HG03571 (cell line): ENCODE measurements around the gene SLCO2A1.

Experiments used
- ATAC-seq: cut with Tn5 transposase; IDR thresholded peaks from one replicate; pipeline ENCODE4 v1.9.1; 2021; ENCODE audit not compliant: unreplicated experiment

Gene SLCO2A1

DNA sequence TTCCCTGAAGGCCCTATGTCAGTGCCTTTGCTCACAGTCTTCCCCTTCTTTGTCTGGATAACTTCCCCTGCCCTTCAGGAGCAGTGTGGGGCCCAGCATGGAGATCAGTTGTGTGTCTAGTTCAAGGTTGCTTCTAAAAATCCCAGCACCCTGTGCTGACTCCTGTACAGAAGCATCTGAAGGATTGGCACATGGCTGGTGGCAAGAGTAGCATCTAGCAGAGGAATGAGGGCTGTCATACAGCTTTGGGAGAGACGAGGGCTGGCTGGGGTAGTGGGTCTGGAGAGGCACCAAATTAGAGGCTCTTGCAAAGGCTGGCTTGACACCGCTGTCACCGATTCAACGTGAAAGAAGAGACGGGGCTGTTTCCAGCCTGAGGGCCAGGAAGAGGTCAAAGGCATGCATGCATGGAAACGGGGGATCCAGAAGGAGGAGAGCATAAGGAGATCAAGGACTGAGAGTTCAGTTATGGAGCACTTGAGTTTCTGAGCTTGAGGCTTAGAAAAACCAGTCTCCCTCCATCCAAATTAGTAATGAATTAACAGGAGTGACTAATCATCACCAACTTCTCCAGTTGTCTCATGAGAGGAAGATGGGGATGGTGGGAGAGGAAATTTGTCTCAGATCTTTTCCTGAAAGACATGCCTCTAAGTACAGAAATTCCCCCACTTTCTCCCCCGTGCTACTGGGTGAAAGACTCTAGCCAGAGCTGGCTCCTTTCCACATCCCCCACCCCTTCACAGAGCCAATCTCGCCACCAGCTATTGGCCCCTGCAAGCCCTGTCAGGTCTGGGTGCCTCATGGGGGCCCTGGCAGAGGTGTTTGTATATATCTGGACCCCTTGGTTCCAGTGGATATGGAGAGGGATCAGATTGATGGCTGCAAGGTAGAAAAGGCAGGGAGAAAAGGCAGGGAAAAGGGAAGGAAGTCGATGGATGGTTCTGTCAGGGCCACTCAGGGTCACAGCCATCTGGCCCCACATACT is 45.9 kb downstream of the SLCO2A1 start:
- ATAC-seq, result no peak

DNA sequence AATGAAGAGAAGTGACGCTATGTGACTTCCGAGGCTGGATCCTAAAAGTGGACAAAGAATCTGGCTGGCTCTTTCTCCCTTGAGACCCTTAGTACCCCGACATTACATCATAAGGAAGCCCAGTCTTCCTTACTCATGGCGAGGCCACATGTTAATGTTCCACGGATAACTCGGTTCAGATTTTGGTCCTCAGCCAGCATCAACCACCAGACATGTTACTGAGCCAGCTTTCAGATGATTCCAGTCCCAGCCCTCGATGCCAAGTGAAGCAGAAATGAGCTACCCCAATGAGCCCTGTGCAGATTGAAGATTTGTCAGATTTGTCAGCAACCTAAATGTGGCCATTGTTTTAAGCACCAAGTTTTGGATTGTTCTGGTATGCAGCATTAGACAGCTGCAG is 46.6 kb downstream of the SLCO2A1 start:
- no peak for ATAC-seq

DNA sequence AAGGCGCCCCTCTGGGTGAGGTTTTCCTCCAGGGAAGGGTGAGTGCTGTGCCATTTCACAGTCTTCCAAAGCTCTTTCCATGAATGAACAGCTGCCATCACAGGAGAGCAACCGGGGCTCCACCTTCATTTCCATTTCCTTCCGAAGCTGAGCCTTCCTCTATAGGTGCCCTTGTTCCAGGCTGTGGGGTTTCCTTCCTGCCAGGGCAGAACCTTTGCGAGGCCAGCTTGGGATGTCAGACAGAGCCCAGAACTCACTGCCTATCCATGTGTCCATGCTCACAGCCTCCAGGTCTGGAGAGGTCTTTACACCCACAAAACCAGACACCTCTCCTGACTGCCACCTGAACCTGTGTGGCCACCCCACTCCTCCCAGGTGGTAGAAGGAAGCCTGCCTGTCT is 49.2 kb downstream of the SLCO2A1 start:
- no peak for ATAC-seq

DNA sequence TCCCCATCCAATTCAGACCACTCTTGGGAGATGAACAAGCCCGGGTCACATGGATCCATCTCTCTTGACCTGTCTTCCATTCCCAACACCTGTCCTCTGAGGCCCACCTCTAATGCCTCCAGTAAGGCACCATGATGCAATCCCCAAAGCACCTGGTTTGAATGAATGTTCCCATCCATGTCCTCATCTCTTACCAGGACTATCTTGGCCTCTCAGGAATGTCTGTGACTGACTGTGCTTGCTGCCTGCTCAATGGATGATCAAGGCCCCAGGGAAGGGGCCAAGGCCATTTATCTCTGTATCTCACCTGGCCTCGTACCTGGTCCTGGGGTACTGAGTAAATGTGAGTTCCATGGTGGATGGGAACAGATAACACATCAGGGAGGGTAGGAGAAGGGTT is 49.7 kb downstream of the SLCO2A1 start:
- ATAC-seq, result no peak

DNA sequence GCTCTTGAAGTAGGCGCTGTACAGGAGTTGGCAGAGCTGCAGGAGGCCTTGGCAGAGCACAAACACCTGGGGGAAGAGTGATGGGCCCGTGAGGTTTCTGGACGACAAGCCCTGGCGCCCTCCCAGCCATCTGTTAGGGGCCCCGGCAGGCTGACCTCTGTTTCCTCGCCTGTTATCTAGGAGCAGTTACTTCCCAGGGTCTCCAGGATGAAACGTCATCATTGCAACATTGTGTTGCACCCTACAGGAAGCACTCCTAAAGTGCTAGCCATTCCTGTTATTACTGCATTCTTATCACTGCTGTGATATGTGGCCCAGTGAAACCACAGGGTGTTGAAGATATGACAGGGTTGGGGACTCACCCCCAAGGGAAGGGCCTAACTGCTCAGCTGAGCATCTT is 50.2 kb downstream of the SLCO2A1 start:
- no peak for ATAC-seq

DNA sequence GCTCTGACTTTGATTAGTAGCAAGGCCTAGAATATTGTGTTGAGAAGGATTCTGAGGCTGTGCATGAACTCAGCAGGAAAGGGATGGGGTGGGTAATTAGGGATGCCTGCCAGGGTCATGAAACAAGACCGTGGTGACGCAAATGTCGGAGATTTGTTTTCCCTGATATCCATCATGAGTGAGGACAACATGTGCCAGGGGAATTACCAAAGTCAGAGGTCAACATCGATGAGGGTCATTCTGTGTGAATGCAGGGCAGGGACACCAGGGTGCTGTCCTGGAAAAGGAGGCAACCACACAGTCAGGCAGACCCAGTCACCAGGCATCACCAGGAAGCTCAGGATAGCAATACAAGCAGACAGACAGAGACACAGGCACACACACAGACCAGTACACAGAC is 52.2 kb downstream of the SLCO2A1 start:
- ATAC-seq, result no peak

DNA sequence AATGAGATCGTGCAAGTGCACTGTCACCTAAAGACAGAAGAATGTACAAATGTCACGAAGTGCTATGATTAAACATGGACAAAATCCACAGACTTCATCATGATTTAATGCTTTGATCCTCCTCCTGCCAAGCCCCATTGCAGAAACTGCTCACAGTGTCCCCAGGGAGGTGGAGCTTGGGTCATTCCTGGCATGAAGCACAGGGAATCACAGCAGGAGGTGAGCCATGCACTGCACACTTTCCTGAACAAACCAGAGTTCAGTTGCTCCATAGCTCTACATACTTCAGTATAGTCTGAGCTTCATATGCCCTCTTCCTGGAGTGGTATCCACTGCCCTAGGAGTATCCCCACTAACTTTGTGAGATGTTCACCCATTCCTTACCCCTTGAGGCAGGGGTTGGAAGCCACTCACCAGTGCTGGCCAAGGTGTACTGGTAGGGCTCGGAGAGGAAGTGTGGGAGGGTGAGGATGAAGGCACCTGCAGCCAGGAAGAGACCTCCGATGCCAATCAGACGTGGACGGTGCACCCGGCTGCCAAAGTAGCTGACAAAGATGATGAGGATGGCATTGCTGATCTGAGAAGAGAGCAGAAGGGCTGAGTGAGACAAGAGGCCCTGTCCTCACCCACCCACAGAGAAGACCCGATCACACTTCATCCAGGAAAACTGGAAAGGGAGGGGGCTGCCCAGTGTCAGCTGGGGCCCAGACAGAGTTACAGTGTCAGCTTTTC is 56.3 kb downstream of the SLCO2A1 start:
- ATAC-seq, result no peak

DNA sequence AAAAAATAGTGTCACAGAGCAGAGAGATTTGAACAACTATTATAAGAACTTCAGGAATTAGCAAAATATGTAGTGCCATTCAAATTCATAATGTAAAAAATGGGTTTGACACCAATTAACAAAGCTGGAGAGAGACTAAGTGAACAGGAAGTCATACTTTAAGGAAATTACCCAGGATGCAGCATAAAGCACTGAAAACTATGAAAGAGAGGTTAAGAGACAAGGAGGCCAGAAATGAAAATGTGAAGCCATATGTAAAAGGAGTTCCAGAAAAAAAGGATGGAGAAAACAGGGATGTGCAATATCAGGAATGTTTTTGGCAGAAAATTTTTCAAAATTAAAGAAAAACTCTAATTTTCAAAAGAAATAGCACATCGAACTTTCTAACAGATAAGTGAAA is 57.6 kb downstream of the SLCO2A1 start:
- ATAC-seq, result no peak

DNA sequence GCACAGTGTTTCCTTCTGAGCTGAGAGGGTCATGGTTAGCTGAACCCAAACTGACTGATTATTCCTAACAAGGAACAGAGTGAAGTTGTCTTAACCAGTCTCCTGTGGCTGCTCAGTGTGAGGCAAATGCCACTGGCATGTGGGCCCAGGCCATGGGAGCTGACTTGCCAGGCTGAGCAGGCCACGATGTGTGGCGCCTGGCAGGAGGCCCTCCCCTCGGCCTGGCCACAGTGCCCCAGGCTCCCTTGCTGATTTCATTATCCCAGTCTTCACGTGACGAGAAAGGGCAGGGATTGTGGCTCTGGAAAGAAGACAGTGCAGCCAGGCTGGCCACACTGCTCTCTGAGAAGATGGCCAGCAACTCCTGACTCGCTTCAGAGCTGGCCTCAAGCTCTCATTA is 58.8 kb downstream of the SLCO2A1 start:
- no peak for ATAC-seq

DNA sequence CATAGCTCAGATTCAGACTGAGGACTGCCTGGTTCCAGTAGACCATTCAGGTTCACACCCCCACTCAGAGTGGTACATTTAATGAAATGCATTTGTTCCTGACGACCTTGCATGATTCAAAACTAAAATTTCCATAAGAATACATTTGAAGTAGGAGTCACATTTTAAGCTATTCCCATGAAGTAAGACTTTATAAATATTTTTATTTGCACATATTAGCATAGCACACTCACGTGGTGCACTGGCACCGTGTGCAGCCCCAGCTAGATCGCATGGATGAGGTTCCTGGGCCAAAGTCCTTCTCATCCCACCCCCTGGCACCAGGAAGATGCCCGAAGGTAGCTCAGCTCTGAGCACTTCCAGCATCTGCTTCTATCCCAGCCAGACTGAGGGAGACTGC is 59.4 kb downstream of the SLCO2A1 start:
- ATAC-seq, result no peak

DNA sequence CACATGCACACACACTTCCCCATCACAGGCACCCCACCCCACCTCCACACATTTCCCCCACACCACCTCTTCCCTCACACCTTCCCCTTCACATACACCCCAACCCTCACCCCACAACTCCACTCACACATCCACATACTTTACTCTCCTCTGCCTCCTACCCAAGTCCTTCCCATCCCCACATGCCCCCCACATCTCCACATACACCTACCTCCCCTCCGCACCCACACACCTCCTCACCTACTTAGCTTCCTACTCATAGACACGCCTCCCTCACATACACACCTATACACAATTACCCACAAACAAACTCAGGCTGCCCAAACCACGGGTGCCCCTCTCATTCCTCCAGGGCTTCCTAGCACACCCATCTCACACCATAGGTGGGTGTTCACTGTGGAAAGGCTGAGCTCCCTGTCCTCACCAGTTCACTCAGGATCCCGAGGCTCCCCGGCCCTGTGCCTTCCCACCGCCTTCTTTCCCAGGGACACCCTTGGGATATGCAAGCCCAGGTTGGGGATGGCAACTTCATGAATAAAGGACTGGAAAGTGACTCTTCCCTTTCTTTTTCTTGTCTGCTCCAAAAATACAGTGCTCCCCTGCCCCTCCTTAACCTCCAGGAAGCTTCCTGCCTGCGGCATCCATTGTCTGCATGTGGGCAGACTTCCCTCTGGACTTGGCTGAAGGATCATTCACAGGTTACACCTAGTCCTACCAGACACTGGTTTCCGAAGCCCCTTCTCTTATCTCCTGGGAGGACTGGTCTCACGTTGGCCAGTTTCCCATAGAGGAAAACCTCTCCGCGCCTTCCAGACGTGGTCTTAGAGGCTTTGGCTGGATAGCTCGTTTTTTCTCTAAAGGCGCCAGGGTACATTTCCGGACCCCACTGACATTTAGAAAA is 61.5 kb downstream of the SLCO2A1 start:
- ATAC-seq, result no peak

DNA sequence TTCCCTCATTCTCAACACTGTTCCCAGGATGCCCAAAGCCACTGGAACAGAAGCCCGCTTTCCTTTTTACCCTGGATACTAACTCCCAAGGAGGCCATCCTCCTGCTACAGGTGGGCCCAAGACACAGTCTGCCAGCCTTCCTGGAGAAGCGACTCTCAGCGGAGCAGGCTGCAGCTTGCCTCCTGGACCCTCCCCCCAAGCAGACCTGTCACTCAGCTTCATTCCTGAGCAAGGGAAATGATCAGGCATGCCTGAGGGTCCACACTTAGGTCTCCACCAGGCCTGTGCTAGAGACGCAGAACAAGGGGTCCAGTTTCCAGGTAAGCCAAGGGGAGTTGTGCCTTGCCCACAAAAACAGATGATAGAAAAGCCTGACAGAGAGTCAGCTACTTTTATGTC is 62.8 kb downstream of the SLCO2A1 start:
- ATAC-seq, result no peak

DNA sequence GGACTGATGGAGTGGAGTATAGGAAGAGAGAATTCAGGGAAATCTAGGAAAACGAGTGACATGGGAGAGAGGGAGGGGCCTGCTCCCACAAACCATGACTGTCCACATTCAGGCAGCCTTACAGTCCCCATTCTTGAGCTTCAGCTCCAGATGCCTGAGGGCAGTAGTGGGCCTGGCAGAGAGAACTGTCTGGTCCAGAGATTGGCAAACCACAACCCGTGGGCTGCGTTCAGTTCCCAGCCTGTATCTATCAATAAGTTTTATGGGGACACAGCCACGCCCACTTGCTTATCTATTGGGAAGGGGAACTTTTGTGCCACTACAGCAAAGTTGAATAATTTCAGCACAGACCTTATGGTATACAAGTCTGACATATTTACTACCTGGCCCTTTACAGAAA is 63.8 kb downstream of the SLCO2A1 start:
- no peak for ATAC-seq

DNA sequence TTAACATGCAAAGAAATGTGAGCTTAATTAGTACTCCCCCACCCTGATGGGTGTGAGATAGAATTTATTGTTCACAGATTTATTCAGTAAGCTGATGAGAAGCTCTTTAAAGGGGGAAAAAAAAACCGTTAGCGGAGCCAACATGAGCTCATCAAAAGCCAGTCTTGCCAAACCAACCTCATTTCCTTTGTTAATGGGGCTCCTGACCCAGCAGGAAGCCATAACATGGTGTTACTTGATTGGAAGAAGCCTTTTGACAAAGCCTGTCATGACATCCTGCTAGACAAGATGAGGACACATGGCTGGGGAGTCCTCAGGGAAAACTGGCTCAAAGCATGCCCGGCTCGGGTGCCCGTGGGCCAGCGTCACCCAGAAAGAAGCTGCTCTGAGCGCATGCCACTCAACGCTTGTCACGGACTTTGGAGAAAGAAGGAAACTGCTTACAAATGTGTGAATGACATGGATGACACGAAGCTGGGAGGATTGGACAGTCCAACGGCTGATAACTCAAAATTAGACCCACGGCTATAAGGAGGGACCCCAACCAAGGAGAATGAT is 64.6 kb downstream of the SLCO2A1 start:
- ATAC-seq, result no peak

DNA sequence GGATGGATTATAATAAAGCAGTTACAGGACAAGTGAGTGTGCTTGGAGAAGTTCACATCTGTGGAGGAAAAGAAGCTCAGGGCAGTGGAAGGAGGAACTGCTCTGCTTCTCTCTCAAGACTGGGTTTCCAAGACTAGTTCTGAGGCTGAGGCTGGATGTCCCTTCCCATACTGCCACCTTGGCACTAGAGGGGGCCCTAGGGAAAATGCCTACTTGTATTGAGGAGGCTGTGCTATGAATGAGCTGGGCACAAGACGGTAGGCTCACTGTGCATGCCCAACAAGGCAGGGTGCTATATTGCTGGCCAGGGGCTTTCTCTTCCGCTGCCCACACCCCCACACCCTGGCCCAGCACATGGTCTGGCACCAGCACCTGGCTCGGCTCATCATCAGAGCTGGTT is 65.2 kb downstream of the SLCO2A1 start:
- no peak for ATAC-seq

DNA sequence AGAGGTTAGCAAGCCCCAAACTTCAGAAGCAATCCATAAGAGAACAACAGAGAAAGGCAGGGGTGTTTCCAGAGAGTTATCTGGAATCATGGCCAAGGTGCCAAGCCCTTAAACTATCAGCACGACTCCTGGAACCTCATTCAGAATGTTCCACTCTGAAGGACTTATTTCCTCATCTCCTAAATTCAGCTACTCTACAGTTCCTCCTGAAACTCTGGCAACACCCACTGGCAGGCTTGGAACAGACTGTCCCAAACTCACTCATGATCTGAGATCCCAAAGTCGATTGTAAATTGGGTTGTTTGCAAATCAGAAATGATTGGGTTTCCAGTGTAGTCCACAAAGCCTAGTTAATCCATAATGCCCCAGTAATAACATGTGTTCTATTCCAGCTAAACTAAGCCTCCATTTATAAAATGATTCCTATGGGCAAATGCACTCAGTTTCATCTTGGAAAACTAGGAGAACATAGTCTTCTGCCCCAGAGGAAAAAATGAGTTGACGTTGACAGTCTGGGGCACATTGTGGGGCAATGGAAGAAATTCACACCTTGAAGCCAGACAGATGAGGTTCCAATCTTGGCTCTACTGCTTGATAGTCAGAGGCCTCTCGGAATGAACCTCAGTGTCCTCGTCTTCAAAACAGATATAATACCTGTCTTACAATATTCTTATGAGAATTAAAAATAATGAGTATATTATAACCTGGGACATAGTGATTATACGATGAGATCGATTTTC is 65.9 kb downstream of the SLCO2A1 start:
- no peak for ATAC-seq

DNA sequence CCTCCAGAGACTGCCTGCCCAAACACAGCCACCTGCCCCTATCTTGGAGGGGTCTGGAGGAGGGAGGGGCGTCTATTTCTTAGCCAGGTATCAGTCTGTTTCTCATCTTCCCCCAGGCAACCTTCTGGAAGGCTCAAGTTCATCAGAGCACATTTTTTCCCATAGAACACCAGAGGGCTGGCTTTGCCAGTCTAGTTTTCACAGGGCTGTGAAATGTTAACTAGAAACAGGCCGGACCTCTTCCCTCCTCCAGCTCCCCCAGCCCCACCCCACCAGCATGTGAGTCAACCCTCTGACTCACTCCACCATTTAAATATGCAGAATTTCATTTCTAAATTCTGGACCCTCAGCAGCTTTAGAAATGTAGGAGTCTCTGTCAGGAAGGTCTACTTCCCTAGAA is 66.9 kb downstream of the SLCO2A1 start:
- ATAC-seq, result no peak

DNA sequence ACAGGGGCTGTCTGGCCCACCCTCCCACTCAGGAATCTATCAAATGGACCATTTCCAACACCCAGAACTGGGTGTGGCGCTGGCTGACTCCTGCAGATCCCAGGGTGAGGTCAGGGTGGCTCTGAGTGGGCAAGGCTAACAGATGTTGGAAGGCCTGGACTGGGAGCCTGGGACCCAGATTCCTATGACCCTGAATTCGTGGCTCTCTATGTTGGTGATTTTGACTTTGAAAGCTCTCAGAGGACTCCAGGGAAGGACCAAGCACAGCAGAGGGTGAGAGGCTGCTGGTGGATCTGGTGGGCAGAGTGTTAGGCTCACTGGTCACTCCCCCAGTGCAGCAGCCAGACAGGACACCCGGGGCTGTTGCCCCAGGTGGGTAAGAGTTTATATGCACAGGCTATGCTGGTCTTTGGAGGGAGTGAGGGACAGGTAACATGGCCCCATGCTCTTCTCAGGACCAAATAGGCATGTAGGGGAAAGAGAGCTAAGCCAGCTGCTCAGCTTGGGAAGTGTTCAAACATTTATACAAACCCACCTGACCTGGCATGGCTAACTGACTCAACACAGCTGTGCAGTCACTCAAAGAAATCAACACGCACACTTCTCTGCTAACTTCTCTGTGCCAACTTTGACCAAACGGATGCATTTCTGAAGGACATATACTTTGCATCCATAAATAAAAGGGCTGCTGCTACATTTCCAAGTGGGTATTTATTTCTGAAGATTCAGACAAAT is 71.5 kb downstream of the SLCO2A1 start:
- no peak for ATAC-seq

DNA sequence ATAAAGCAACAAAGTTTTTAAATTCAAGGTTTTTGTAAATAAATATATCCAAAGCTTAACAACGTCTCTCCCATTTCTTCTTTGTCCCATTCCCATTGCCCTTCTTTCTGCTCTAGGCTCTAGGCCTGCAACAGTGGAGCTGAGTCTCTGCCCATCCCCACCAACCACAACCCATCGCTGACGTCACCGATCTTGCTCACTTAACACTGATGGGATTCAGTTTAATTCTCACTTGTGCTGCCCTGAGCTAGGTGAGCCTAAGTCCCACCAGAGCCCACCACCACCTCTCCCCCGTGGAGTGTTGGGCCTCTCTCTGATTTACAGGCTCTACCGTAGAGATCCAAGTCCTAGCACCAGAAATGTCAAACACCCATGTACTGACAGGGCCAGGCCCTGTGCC is 72.7 kb downstream of the SLCO2A1 start:
- ATAC-seq, result no peak

DNA sequence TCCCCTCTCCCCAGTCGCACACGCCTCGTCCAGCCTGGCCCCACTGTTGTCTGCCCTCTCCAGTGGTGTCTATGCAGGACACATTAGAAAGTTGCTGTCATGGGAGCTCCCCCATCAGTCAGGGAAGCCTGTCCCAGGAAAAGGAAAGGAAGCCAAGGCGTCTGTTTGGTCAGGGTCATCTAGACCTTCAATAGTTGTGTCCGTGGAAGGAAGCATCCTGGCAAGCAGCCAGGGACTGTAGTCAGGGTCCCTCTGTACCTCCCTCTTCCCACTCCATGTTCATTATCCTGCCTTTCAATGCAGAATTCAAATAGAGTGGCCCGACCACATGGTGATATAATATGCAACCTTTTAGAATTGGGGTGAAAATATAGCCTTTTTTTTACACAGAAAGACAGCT is 73.4 kb downstream of the SLCO2A1 start:
- no peak for ATAC-seq
